Measurements from ENCODE around the gene UBE2N. TPM values are rescaled to one million over a fixed set of nuclear protein-coding genes. Genes with fewer than 3 reads are reported as not detected.
"Not testable (repeated sequence)": the region's sequence is repeated elsewhere in the genome, so short reads cannot be mapped to it uniquely, and the experiment has no call there.

Gene UBE2N
- total RNA-seq, 2 experiments from 2014 or later = 159 to 170 TPM

DNA sequence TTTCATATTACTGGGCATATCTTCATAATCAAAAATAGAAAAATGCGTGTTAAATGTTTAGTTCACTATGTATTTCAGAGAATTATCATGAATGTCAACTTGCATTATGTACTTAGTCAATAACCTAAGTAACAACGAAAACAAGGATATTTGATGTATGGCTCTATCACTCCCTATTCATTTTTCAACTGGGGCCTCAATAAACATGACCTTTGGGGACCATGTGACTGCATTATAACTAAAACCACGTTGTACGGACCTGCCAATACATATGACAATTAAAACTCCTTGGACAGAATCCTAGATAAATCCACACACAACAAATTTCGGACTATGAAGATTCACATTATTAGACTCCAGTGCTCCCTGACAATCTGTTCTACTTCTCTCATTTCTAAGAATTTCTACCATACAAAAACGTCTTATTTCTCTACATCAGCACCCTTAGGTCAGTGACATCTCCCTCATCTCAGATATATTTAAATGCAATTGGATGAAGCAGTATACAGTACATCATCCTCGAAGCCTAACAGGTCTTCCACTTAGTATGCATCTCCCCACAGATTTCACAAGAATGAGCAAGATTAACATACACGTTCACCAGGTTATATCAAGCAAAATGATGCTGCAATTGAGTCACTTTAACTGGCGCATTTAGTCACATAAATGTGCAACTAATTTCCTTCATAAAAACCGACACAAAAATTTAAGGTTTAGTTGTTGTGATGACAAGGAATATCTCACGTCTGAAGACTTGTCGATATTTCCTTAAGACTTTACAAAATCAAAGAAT is 1.5 kb downstream of the UBE2N start:
- peaks cover 60% of the 10 kb centered on the region for H3K4me1 Mint-ChIP-seq
- peak overlapping the region; percentile 89 for H3K27ac Mint-ChIP-seq
- CTCF ChIA-PET = interaction anchor here (2.8 kb wide), 1 partner anchor 27 kb away, joined by 11 read pairs; the partner anchor contains the start of gene MRPL42
- H3K36me3 Mint-ChIP-seq (ENCODE audit: low read depth) = peaks cover 15% of the 10 kb centered on the region
- H3K4me3 Mint-ChIP-seq = peak overlapping the region; percentile 93
- H3K9me3 Mint-ChIP-seq = no peaks in the 10 kb centered on the region
- DNase-seq = no peak
- H3K27me3 Mint-ChIP-seq = no peaks in the 10 kb centered on the region
- POLR2A ChIA-PET = interaction anchor here (1.2 to 2.4 kb wide), 7 partner anchors 17 to 513 kb away, joined by 4 to 17 read pairs (median 10); partner anchors contain the start of gene MRPL42

DNA sequence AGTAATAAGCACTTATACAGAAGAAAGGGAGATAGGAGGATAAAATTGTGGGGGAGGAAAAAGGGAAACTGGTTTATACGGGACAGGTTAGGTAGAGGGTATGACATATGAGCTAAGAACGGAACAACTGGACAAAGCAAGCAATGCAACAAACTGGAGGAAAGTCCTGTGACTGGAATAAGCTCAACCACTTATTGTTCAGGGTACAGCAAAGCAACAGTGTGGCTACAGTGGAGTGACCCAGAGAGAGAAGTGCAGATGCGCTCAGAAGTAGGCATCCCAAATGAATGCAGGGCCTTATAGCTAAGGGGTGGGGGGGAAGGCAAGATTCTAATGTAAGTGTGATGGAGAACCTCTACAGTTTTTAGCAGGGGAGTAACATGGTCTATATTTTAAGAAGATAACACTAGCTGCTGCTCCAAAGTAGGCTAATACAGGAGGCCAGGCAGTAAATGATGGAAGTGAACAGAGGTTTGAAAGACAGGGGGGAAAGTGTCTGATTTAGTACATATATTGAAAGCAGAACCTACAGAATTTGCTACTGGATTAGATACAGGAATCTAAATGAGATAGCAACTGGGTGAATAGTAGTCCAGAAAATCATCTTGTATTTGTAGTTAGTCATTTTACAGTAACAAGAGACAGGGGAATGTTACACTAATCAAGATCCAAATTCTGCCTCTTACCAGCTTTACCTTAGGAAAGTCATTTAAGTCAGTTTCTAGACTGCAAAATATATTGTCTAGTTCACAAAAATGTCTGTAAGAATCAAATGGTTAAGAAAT is 3.3 kb downstream of the UBE2N start:
- peak overlapping the region; percentile 57 for H3K4me3 Mint-ChIP-seq
- DNase-seq = no peak
- ChIA-PET CTCF (interaction anchor here (1.0 to 3.7 kb wide), 4 partner anchors 9 to 664 kb away, joined by 3 to 39 read pairs (median 4); no protein-coding TSS in a partner anchor), POLR2A (interaction anchor here (1.0 to 1.7 kb wide), 5 partner anchors 13 to 303 kb away, joined by 3 to 6 read pairs (median 5); partner anchors contain the start of gene MRPL42)
- peaks cover 16% of the 10 kb centered on the region for H3K36me3 Mint-ChIP-seq (ENCODE audit: low read depth)
- H3K4me1 Mint-ChIP-seq = peaks cover 72% of the 10 kb centered on the region
- no peaks in the 10 kb centered on the region for H3K27me3 Mint-ChIP-seq
- no peaks in the 10 kb centered on the region for H3K9me3 Mint-ChIP-seq
- H3K27ac Mint-ChIP-seq = peak overlapping the region; percentile 81

DNA sequence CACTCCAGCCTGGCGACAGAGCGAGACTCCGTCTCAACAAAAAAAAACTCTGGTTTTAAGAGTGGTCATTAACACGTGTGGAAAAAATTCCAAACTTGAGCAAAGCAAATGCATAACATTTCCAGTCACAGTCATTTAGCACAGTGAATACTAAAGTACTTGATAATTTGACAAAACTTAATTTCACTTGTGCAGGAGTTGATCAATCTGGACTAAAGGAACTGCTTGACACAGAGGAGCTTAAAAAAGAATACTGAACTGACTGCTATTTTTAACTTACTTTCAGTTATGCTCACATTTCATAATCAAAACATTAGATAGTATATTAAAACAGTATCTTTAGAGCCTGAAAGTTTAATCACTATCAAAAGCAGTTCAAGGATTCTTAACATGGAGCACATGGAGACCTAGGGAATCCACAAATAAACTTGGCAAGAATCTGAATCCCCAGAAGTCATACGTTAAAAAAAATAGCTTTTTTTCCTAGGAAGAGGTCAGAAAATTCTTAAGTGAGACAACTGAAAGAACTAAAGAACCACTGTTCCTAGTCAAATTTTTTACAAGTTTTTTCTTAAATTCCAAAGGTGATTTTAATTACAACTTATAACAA is 7.4 kb downstream of the UBE2N start:
- ChIA-PET CTCF (interaction anchor here (0.7 to 1.2 kb wide), 5 partner anchors 15 to 668 kb away, joined by 3 to 5 read pairs (median 3); no protein-coding TSS in a partner anchor), POLR2A (interaction anchor here (0.5 to 1.2 kb wide), 5 partner anchors 9 to 808 kb away, joined by 3 to 5 read pairs (median 3); no protein-coding TSS in a partner anchor)
- Mint-ChIP-seq H3K4me3 (no peak overlapping the region), H3K4me1 (peaks cover 71% of the 10 kb centered on the region), H3K36me3 (ENCODE audit: low read depth) (peaks cover 24% of the 10 kb centered on the region), H3K27ac (no peak overlapping the region), H3K9me3 (no peaks in the 10 kb centered on the region), H3K27me3 (no peaks in the 10 kb centered on the region)
- DNase-seq = no peak

DNA sequence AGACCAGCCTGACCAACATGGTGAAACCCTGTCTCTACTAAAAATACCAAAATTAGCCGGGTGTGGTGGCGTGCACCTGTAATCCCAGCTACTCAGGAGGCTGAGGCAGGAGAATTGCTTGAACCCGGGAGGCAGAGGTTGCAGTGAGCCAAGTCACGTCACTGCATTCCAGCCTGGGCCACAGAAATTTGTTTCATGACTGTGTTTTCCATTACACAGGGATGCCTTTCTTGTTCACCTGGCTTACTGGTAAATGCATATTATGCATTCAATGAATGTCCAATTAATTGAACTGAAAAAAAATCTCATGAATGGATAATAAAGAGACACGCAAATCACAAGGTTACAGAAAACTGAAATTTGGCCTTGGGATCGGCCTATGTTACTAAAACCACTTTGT is 9.7 kb downstream of the UBE2N start:
- CTCF ChIA-PET = interaction anchor here (0.6 to 1.4 kb wide), 2 partner anchors 12 to 335 kb away, joined by 3 to 8 read pairs; no protein-coding TSS in a partner anchor
- not testable (repeated sequence) for H3K9me3 Mint-ChIP-seq, H3K4me3 Mint-ChIP-seq

DNA sequence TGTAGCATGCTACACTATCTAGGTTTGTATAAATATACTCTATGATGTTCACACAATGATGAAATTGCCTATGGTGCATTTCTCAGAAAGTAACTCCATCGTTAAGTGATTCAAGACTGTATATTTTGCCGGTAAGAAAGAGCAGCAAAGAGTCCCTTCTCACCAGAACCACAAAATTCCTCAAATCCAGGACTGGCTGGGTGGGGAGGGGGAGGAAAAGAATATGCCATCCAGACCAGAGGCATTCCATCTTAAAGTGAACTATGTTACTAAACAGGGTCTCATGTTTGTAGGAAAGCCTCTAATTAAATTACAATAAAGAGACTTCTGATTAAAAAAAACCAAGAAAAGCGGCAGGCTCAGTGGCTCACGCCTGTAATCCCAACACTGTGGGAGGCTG is 11.5 kb downstream of the UBE2N start:
- ChIA-PET CTCF (interaction anchor here (0.9 to 1.9 kb wide), 2 partner anchors 8 to 10 kb away, joined by 3 to 16 read pairs; no protein-coding TSS in a partner anchor), POLR2A (no interaction called here)
- H3K27me3 Mint-ChIP-seq = no peaks in the 10 kb centered on the region
- no peaks in the 10 kb centered on the region for H3K9me3 Mint-ChIP-seq
- H3K4me1 Mint-ChIP-seq = peaks cover 67% of the 10 kb centered on the region
- H3K4me3 Mint-ChIP-seq = no peak overlapping the region
- DNase-seq = no peak
- peaks cover 27% of the 10 kb centered on the region for H3K36me3 Mint-ChIP-seq (ENCODE audit: low read depth)
- no peak overlapping the region for H3K27ac Mint-ChIP-seq

More for the DNA sequence above, 9.7 kb downstream of the UBE2N start:
- POLR2A ChIA-PET, H3K27me3 Mint-ChIP-seq, DNase-seq, H3K27ac Mint-ChIP-seq: not testable (repeated sequence)
- H3K36me3 Mint-ChIP-seq (ENCODE audit: low read depth) = peaks cover 26% of the 10 kb centered on the region
- peaks cover 65% of the 10 kb centered on the region for H3K4me1 Mint-ChIP-seq

DNA sequence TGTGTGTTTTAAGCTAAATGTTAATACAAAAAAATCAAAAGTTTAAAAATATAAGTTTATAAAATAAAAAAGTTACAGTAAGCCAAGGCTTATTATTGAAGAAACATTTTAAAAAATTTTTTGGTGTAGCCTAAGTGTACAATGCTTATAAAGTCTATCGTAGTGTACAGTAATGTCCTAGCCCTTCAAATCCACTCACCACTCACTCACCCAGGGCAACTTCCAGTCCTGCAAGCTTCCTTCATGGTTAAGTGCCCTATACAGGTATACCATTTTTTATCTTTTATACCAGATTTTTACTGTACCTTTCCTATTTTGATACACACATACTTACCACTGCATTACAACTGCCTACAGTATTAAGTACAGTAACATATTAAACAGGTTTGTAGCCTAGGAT is 11.9 kb downstream of the UBE2N start:
- no peaks in the 10 kb centered on the region for H3K9me3 Mint-ChIP-seq
- H3K36me3 Mint-ChIP-seq (ENCODE audit: low read depth) = peaks cover 27% of the 10 kb centered on the region
- no peak for DNase-seq
- CTCF ChIA-PET = interaction anchor here (0.9 to 1.9 kb wide), 2 partner anchors 8 to 10 kb away, joined by 3 to 16 read pairs; no protein-coding TSS in a partner anchor
- H3K27me3 Mint-ChIP-seq = no peaks in the 10 kb centered on the region
- H3K27ac Mint-ChIP-seq = no peak overlapping the region
- H3K4me1 Mint-ChIP-seq = peaks cover 67% of the 10 kb centered on the region
- no peak overlapping the region for H3K4me3 Mint-ChIP-seq
- POLR2A ChIA-PET = no interaction called here

DNA sequence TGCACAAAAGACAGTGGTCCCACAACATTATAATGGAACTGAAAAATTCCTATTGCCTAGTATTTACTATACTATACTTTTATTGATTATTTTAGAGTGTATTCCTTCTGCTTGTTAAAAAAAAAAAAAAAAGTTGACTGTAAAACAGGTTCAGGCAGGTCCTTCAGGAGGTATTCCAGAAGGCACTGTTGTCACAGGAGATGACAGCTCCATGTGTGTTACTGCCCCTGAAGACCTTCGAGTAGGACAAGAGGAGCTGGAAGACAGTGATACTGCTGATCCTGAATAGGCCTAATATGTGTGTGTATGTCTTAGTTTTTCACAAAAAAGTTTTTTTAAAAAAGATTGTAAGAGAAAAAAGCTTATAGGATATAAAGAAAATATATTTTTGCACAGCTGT is 12.3 kb downstream of the UBE2N start:
- POLR2A ChIA-PET = no interaction called here
- CTCF ChIA-PET = interaction anchor here (0.9 to 1.9 kb wide), 2 partner anchors 9 kb away, joined by 3 to 16 read pairs; no protein-coding TSS in a partner anchor
- Mint-ChIP-seq H3K4me1 (peaks cover 68% of the 10 kb centered on the region), H3K9me3 (no peaks in the 10 kb centered on the region), H3K4me3 (no peak overlapping the region), H3K27ac (no peak overlapping the region), H3K27me3 (no peaks in the 10 kb centered on the region), H3K36me3 (ENCODE audit: low read depth) (peaks cover 27% of the 10 kb centered on the region)
- DNase-seq = no peak

DNA sequence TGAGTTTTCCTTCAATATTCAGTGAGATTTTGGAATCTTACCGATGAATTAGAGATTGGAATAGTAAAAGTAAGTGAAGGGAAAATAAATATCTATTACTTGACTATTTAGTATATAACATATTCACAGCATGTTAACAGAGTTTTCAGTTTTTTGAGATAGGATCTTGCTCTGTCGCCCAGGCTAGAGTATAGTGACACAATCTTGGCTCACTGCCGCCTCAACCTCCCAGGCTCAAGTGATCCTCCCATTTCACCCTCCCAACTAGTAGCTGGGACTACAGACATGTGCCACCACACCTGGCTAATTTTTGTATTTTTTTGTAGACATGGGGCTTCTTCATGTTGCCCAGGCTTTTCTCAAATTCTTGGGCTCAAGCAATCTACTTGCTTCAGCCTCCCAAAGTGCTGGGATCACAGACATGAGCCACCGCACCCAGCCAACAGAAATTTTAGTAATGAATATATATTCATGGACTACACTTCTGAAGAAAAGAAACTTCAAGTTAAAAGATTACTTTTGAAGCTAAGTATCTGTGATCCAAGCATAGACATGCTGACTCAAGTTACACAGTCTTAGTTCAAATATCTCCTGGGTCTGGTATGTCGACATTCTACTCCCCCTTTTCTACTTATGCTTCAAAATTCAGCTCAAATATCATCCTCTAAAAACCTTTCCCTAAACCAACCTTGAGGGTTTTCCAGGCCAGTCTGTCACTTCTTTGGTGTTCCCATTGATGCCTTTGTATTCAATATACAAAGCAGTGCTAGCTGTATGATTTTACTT is 13.8 kb downstream of the UBE2N start:
- Mint-ChIP-seq H3K9me3 (no peaks in the 10 kb centered on the region), H3K4me1 (peaks cover 69% of the 10 kb centered on the region), H3K27ac (no peak overlapping the region), H3K27me3 (no peaks in the 10 kb centered on the region), H3K4me3 (no peak overlapping the region), H3K36me3 (ENCODE audit: low read depth) (peaks cover 25% of the 10 kb centered on the region)
- no peak for DNase-seq
- ChIA-PET POLR2A (interaction anchor here (1.1 kb wide), 1 partner anchor 9 kb away, joined by 5 read pairs; no protein-coding TSS in a partner anchor), CTCF (interaction anchor here (1.1 kb wide), 2 partner anchors 8 to 9 kb away, joined by 3 to 10 read pairs; no protein-coding TSS in a partner anchor)

DNA sequence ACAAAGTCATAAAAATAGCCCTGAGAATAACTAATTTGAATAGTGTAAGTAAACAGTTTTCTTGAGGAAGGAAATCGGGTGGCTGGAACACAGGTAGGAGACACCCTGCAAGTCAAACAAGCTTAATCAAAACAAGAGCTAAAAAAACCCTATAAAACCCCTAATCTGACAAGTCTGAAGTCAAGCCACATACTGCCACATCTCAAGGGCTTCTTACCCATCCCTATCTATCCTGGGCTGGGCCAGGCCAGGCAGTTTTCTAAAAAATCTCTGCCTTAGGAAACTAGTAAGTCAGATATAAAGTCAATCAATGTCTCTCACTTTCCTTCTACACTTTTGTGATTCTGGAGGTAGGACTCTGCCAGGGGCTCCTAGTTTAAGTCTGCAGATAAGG is 15.3 kb downstream of the UBE2N start:
- peaks cover 17% of the 10 kb centered on the region for H3K36me3 Mint-ChIP-seq (ENCODE audit: low read depth)
- ChIA-PET POLR2A (interaction anchor here (2.0 to 2.3 kb wide), 2 partner anchors 10 to 16 kb away, joined by 6 to 10 read pairs; partner anchors contain the start of gene UBE2N), CTCF (interaction anchor here (0.7 to 2.0 kb wide), 4 partner anchors 10 to 675 kb away, joined by 3 to 5 read pairs (median 4); no protein-coding TSS in a partner anchor)
- no peak overlapping the region for H3K27ac Mint-ChIP-seq
- H3K4me1 Mint-ChIP-seq = peaks cover 76% of the 10 kb centered on the region
- no peak overlapping the region for H3K4me3 Mint-ChIP-seq
- H3K27me3 Mint-ChIP-seq = no peaks in the 10 kb centered on the region
- DNase-seq = no peak
- H3K9me3 Mint-ChIP-seq = no peaks in the 10 kb centered on the region

DNA sequence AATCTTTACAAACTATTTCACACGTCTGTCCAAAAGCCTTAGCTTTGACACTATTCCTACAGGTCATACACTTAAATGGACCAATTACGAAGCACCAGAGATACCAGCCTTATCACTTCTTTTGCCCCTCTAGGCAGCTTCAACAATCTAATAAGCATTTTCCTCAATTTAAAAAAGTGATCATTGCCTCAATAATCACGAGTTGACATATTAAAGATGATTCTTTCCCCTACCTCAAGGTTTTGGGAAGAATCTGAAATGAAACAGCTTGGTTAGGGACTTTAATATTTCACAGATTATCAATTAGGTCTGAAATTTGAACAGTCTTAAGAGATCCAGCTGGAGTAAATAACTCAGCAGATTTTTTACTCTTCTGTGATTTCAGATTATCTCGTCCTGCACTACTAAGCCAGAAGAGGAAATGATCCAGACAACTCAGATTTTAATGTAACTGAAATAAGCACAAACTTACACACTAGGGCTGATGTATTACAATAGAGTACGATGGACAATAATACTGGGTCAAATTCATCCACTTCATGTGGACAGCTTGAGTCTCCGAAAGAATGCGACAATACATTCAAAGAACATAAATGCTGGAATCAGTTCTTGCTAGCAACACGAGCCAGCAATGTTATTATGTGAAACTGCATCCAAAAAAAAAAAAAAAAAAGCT is 15.9 kb downstream of the UBE2N start:
- no peaks in the 10 kb centered on the region for H3K9me3 Mint-ChIP-seq
- no peak overlapping the region for H3K4me3 Mint-ChIP-seq
- DNase-seq = no peak
- ChIA-PET POLR2A (interaction anchor here (1.7 to 2.3 kb wide), 4 partner anchors 9 to 16 kb away, joined by 5 to 10 read pairs (median 6); partner anchors contain the start of gene UBE2N), CTCF (interaction anchor here (0.7 to 2.0 kb wide), 3 partner anchors 11 to 676 kb away, joined by 4 to 5 read pairs (median 4); no protein-coding TSS in a partner anchor)
- peaks cover 76% of the 10 kb centered on the region for H3K4me1 Mint-ChIP-seq
- H3K27ac Mint-ChIP-seq = no peak overlapping the region
- no peaks in the 10 kb centered on the region for H3K27me3 Mint-ChIP-seq
- H3K36me3 Mint-ChIP-seq (ENCODE audit: low read depth) = peaks cover 14% of the 10 kb centered on the region

DNA sequence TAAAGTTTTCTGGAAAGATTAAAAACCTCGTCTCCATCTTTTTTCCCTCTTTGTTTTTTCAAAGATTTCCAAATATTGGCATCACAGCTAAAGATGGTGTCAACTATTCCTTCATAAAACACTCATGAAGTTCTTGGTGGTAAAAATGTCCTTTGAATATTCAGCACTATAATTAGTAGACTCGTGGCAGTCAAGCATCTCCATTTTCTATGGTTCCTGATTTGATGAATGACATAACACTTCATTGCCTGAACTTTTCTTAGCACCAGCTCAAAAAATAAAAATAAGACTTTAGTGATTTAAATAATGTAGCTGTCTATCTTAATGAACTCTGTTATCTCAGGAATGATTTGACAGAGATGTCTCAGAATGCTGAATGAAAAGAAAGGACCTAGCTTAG is 19.7 kb downstream of the UBE2N start:
- no peak for DNase-seq
- CTCF ChIA-PET = interaction anchor here (1.6 to 1.8 kb wide), 2 partner anchors 20 to 434 kb away, joined by 4 read pairs; partner anchors contain the start of gene UBE2N
- Mint-ChIP-seq H3K4me3 (no peak overlapping the region), H3K36me3 (ENCODE audit: low read depth) (peaks cover 7% of the 10 kb centered on the region), H3K9me3 (no peaks in the 10 kb centered on the region), H3K4me1 (peaks cover 80% of the 10 kb centered on the region), H3K27ac (no peak overlapping the region), H3K27me3 (no peaks in the 10 kb centered on the region)
- POLR2A ChIA-PET = interaction anchor here (2.3 to 3.1 kb wide), 2 partner anchors 15 to 20 kb away, joined by 6 to 11 read pairs; partner anchors contain the start of gene UBE2N

All from activated CD4-positive, alpha-beta memory T cell treated with anti-CD3 and anti-CD28 coated beads, Interleukin-2, amount 10 ng/mL, durations not matched to agents 7 days and 5 days (primary cell).